Smooth muscle cell (in vitro differentiated cells): ENCODE data around the gene FAM120AOS. TPM values are rescaled to one million over a fixed set of nuclear protein-coding genes. Genes with fewer than 3 reads are reported as not detected.

Source experiments
- DNase-seq: peaks from one replicate; lab custom pipeline; 2025; ENCODE audit not compliant: unreplicated experiment; lab: John Stamatoyannopoulos, UW
- H2AFZ ChIP-seq: fragments of 200-600 bp; sonication (generic); 2 replicates; pipeline ENCODE4 v1.6.0; 2016; ENCODE audit warnings: antibody characterized with exemption, low read depth, mild to moderate bottlenecking
- H3F3A ChIP-seq: fragments of 200-600 bp; sonication (generic); 2 replicates; pipeline ENCODE4 v1.6.0; 2017; ENCODE audit warnings: antibody characterized with exemption, low read depth
- H3K27ac ChIP-seq: fragments of 200-600 bp; sonication (generic); 2 replicates; pipeline ENCODE4 v1.5.1; 2016; ENCODE audit warnings: low read depth, mild to moderate bottlenecking
- H3K27me3 ChIP-seq: fragments of 200-600 bp; sonication (generic); 2 replicates; pipeline ENCODE4 v1.6.1; 2016; ENCODE audit warnings: low read depth, mild to moderate bottlenecking
- H3K36me3 ChIP-seq: fragments of 200-600 bp; sonication (generic); 2 replicates; pipeline ENCODE4 v1.5.1; 2016; ENCODE audit warnings: low read depth
- H3K4me1 ChIP-seq: fragments of 200-600 bp; sonication (generic); 2 replicates; pipeline ENCODE4 v1.5.1; 2016; ENCODE audit warnings: low read depth
- H3K4me2 ChIP-seq: fragments of 200-600 bp; sonication (generic); 2 replicates; pipeline ENCODE4 v1.6.0; 2016; ENCODE audit warnings: mild to moderate bottlenecking
- H3K4me3 ChIP-seq: fragments of 200-600 bp; sonication (generic); 2 replicates; pipeline ENCODE4 v1.5.1; 2016; ENCODE audit warnings: mild to moderate bottlenecking
- H3K79me2 ChIP-seq: fragments of 200-600 bp; sonication (generic); 2 replicates; pipeline ENCODE4 v1.6.0; 2016; ENCODE audit warnings: low read depth, mild to moderate bottlenecking
- H3K9ac ChIP-seq: fragments of 200-600 bp; sonication (generic); 2 replicates; pipeline ENCODE4 v1.6.0; 2016; ENCODE audit warnings: low read depth
- H3K9me3 ChIP-seq: fragments of 200-600 bp; sonication (generic); replicated peaks from 2 replicates; pipeline ENCODE4 v1.5.1; 2016; ENCODE audit warnings: low read depth
- H4K20me1 ChIP-seq: fragments of 200-600 bp; sonication (generic); 2 replicates; pipeline ENCODE4 v1.6.0; 2016; ENCODE audit warnings: low read depth
- CTCF ChIP-seq: fragments of 200-600 bp; sonication (generic); IDR thresholded peaks from 2 replicates; pipeline ENCODE4 v1.5.1; 2017; ENCODE audit warnings: borderline replicate concordance, mild to moderate bottlenecking, antibody characterized with exemption; ENCODE audit not compliant: insufficient read depth, poor library complexity, severe bottlenecking
- WGBS: methylation state at CpG from one replicate; pipeline ENCODE4 v1.1.7; 2016; ENCODE audit warnings: low lambda C conversion rate; 5-methylcytosine and 5-hydroxymethylcytosine counted together
- polyA plus RNA-seq: library from polyadenylated mRNA; unstranded; fragments of >200 nt; fragmentation: Nextera tagmentation; extraction: Ambion mirVana; gene quantifications from 2 replicates; pipeline ENCODE4 v1.2.1, GENCODE V29; 2016
- total RNA-seq: library from RNA; depleted of rRNA; stranded (reverse); fragments of >200 nt; gene quantifications from 2 replicates; pipeline ENCODE4 v1.2.3, GENCODE V29; 2014

FAM120AOS gene
- total and polyA plus RNA-seq, 2 experiments from 2014 or later: 18.7 to 28.8 TPM

DNA sequence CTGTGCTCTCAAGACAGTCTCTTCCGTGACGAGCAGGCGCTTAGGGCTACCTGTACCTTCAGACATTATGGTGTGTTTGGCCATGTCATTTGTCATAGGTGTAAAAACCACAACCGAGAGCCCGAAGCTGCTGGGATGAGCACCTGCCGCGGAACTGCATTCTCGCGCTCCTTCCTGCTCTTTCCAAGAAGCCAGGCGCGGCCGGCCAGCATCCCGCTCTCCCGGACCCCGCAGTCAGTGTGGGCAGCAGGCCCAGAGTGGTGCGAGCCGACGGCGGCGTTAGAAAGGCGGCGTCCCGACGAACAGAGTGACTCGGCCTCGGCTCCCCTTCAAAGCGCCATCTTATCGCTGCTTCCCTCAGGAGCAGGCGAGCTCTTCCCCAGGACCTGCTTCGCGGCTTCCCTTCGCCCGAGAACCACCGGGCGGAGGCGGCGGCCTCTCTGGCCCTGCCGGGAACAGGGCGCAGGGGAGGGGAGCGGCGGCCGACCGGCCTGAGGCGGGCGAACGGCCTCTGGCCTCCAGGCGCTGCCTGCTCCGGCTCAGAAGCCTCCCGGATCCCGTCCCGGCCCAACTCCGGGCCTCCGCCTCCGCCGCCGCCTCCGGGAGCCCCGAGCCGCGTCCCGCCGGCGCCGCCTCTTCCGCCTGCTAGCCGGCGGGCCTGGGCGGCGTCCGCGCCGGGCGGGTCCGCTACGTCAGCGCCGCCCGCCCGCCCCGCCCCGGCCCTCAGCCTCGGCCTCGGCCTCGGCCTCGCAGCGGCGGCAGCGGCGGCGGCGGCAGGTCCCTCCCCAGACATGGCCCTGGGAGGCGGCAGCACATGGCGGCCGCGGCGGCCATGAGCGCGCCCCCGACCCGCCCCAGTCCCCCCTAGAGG lies 2.2 kb downstream of the FAM120AOS start, which contains the start of gene FAM120A:
Gene FAM120A (plus strand): TSS at position 741 of the 871 bp plus-strand sequence. CDS start 231 bp downstream, outside the sequence.
- H3F3A ChIP-seq: peaks cover 13% of the 10 kb centered on the region
- H3K9me3 ChIP-seq: no peaks in the 10 kb centered on the region
- peak within 1 kb of the TSS; percentile 89 for H3K4me2 ChIP-seq
- peak within 1 kb of the TSS; percentile 83 for H3K27ac ChIP-seq
- peaks cover 31% of the 10 kb centered on the region for H4K20me1 ChIP-seq
- no peaks in the 10 kb centered on the region for H3K27me3 ChIP-seq
- H3K4me3 ChIP-seq: peak within 1 kb of the TSS; percentile 70
- no peak for TF ChIP-seq CTCF
- H3K4me1 ChIP-seq: peaks cover 17% of the 10 kb centered on the region
- peak; percentile 58 for DNase-seq
- WGBS: 1% methylated on average over 46 of the region's 100 CpGs
- peaks cover 6% of the 10 kb centered on the region for H3K36me3 ChIP-seq
- peak within 1 kb of the TSS; percentile 90 for H2AFZ ChIP-seq
- peak within 1 kb of the TSS; percentile 80 for H3K9ac ChIP-seq
- peaks cover 57% of the 10 kb centered on the region for H3K79me2 ChIP-seq

DNA sequence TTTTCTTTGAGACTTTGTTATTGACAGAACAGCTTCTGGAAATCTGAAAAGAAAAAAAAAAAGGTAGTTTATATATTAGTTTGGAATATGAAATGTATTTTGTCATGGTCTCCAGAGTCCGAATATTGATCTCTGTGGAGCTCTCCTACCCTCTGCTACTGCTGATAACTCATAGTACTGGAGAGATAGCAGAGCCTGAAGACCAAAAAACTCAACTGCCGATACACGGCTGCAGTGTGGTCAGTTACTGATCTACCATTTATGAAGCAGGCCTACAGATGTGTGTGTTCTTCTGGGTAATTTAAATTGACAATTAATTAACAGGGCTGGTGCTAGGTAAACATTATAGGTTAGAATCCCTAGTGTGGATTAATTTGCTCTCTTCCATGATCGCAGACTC lies 5.7 kb downstream of the FAM120AOS start:
- 97% methylated on average over 4 of the region's 4 CpGs for WGBS
- Histone ChIP-seq H3K27me3 (no peaks in the 10 kb centered on the region), H3K4me3 (no peak overlapping the region), H2AFZ (no peak overlapping the region), H3K9me3 (no peaks in the 10 kb centered on the region), H3K36me3 (peaks cover 6% of the 10 kb centered on the region), H3K9ac (no peak overlapping the region), H3K4me2 (no peak overlapping the region), H4K20me1 (peaks cover 6% of the 10 kb centered on the region), H3K79me2 (peaks cover 25% of the 10 kb centered on the region), H3F3A (peaks cover 5% of the 10 kb centered on the region), H3K4me1 (peaks cover 7% of the 10 kb centered on the region), H3K27ac (no peak overlapping the region)
- DNase-seq: no peak
- no peak for TF ChIP-seq CTCF

GRCh38 chr9:93446073-93446472 lies 7.3 kb downstream of the FAM120AOS start:
- H4K20me1 ChIP-seq: peaks cover 6% of the 10 kb centered on the region
- no peak overlapping the region for H2AFZ ChIP-seq
- TF ChIP-seq CTCF: no peak
- H3K4me2 ChIP-seq: no peak overlapping the region
- H3F3A ChIP-seq: peaks cover 7% of the 10 kb centered on the region
- no peak overlapping the region for H3K27ac ChIP-seq
- H3K36me3 ChIP-seq: peaks cover 6% of the 10 kb centered on the region
- 94% methylated on average over 3 of the region's 3 CpGs for WGBS
- peaks cover 7% of the 10 kb centered on the region for H3K4me1 ChIP-seq
- H3K9me3 ChIP-seq: no peaks in the 10 kb centered on the region
- H3K9ac ChIP-seq: no peak overlapping the region
- no peak for DNase-seq
- no peaks in the 10 kb centered on the region for H3K27me3 ChIP-seq
- H3K79me2 ChIP-seq: peaks cover 16% of the 10 kb centered on the region
- H3K4me3 ChIP-seq: no peak overlapping the region
